ENCODE results near the gene ALDH1L1. TPM values are rescaled to one million over a fixed set of nuclear protein-coding genes. Genes with fewer than 3 reads are reported as not detected.

The ALDH1L1 gene
- total RNA-seq, 1 experiment from 2014 or later = 50.0 TPM

- Histone ChIP-seq H3K27me3 (ENCODE audit: insufficient read depth, low read depth) (no peaks in the 10 kb centered on the region), H4K20me1 (ENCODE audit: insufficient read depth) (no peaks in the 10 kb centered on the region), H3K9me2 (ENCODE audit: insufficient read depth) (no peaks in the 10 kb centered on the region), H3F3A (ENCODE audit: insufficient read depth, low read depth) (no peaks in the 10 kb centered on the region), H3K36me3 (ENCODE audit: low read depth) (no peaks in the 10 kb centered on the region), H3K4me2 (no peak overlapping the region), H3K4me1 (replicated peaks; ENCODE audit: insufficient read depth) (no peaks in the 10 kb centered on the region), H3K4me3 (no peak overlapping the region), H3K79me2 (ENCODE audit: low read depth) (no peaks in the 10 kb centered on the region), H3K9me3 (ENCODE audit: insufficient read depth, low read depth) (no peaks in the 10 kb centered on the region), H3K27ac (no peak overlapping the region), H2AFZ (no peak overlapping the region)
- DNase-seq = no peak
- BruUV-seq (replicated peaks) = no TSS peak
- no peak for TF ChIP-seq EZH2 (IDR thresholded peaks at IDR 0.05; ENCODE audit: low read depth)
- no peak for TF ChIP-seq CTCF (conservative IDR thresholded peaks at IDR 0.05)
- ChIA-PET POLR2A (ENCODE audit: unreplicated experiment) (no interaction called here), CTCF (no interaction called here)
- intact Hi-C loops (cut with micrococcal nuclease; ENCODE audit: unreplicated experiment) = no loop called here
These were observed 20.9 kb downstream of the ALDH1L1 start for GRCh38 chr3:126159476-126159875.

GRCh38 chr3:126158912-126159454, 21.4 kb downstream of the ALDH1L1 start:
- H3K36me3 ChIP-seq (ENCODE audit: low read depth) = no peaks in the 10 kb centered on the region
- BruUV-seq (replicated peaks) = no TSS peak
- no peak for TF ChIP-seq EZH2 (IDR thresholded peaks at IDR 0.05; ENCODE audit: low read depth)
- TF ChIP-seq CTCF (conservative IDR thresholded peaks at IDR 0.05) = no peak
- H3K27me3 ChIP-seq (ENCODE audit: insufficient read depth, low read depth) = no peaks in the 10 kb centered on the region
- H2AFZ ChIP-seq = no peak overlapping the region
- intact Hi-C loops (cut with micrococcal nuclease; ENCODE audit: unreplicated experiment) = no loop called here
- no peaks in the 10 kb centered on the region for H3F3A ChIP-seq (ENCODE audit: insufficient read depth, low read depth)
- no peak overlapping the region for H3K4me3 ChIP-seq
- H3K9me2 ChIP-seq (ENCODE audit: insufficient read depth) = no peaks in the 10 kb centered on the region
- no peaks in the 10 kb centered on the region for H3K4me1 ChIP-seq (replicated peaks; ENCODE audit: insufficient read depth)
- no peaks in the 10 kb centered on the region for H3K79me2 ChIP-seq (ENCODE audit: low read depth)
- H3K27ac ChIP-seq = no peak overlapping the region
- no peaks in the 10 kb centered on the region for H4K20me1 ChIP-seq (ENCODE audit: insufficient read depth)
- no peaks in the 10 kb centered on the region for H3K9me3 ChIP-seq (ENCODE audit: insufficient read depth, low read depth)
- no peak overlapping the region for H3K4me2 ChIP-seq
- ChIA-PET POLR2A (ENCODE audit: unreplicated experiment) (no interaction called here), CTCF (no interaction called here)
- DNase-seq = no peak

GRCh38 chr3:126158016-126158911, 22.1 kb downstream of the ALDH1L1 start:
- no peaks in the 10 kb centered on the region for H4K20me1 ChIP-seq (ENCODE audit: insufficient read depth)

More at GRCh38 chr3:126158016-126158911, 22.1 kb downstream of the ALDH1L1 start:
- Histone ChIP-seq H3K9me3 (ENCODE audit: insufficient read depth, low read depth) (no peaks in the 10 kb centered on the region), H3K27ac (no peak overlapping the region), H3K4me2 (no peak overlapping the region), H3K27me3 (ENCODE audit: insufficient read depth, low read depth) (no peaks in the 10 kb centered on the region), H3K4me3 (no peak overlapping the region), H3K4me1 (replicated peaks; ENCODE audit: insufficient read depth) (no peaks in the 10 kb centered on the region), H3F3A (ENCODE audit: insufficient read depth, low read depth) (no peaks in the 10 kb centered on the region), H3K36me3 (ENCODE audit: low read depth) (no peaks in the 10 kb centered on the region), H3K79me2 (ENCODE audit: low read depth) (no peaks in the 10 kb centered on the region), H3K9me2 (ENCODE audit: insufficient read depth) (no peaks in the 10 kb centered on the region), H2AFZ (no peak overlapping the region)
- POLR2A ChIA-PET (ENCODE audit: unreplicated experiment) = no interaction called here
- intact Hi-C loops (cut with micrococcal nuclease; ENCODE audit: unreplicated experiment) = no loop called here
- TF ChIP-seq CTCF (conservative IDR thresholded peaks at IDR 0.05) (no peak), EZH2 (IDR thresholded peaks at IDR 0.05; ENCODE audit: low read depth) (no peak)
- CTCF ChIA-PET = interaction anchor here (0.6 kb wide), 1 partner anchor 111 kb away, joined by 9 read pairs; no protein-coding TSS in a partner anchor
- no TSS peak for BruUV-seq (replicated peaks)
- DNase-seq = no peak
